Peyer's patch (tissue), 4 donors: ENCODE data around the gene STIM2. TPM values are rescaled to one million over a fixed set of nuclear protein-coding genes. Genes with fewer than 3 reads are reported as not detected.
A peak's percentile ranks its signal among the peaks of the same experiment; 100 is the strongest.

ENCODE experiments used
- DNase-seq, 3 donors: peaks; one replicate each; pipeline ENCODE4 v3.0.0-alpha.2; 2017 to 2019
- H3K27ac ChIP-seq, 4 donors: fragments of 200-600 bp; sonication (generic); one replicate each; pipeline ENCODE4 v1.5.1; 2016 to 2019
- H3K27me3 ChIP-seq, 2 donors: fragments of 200-600 bp; sonication (generic); one replicate each; pipeline ENCODE4 v1.5.1; 2019
- H3K36me3 ChIP-seq, 3 donors: fragments of 200-600 bp; sonication (generic); one replicate each; pipeline ENCODE4 v1.5.1; 2016 to 2019
- H3K4me1 ChIP-seq, 4 donors: fragments of 200-600 bp; sonication (generic); one replicate each; pipeline ENCODE4 v1.5.1; 2016 to 2019
- H3K4me3 ChIP-seq, 4 donors: fragments of 200-600 bp; sonication (generic); 1 replicate in 3 of 4; 2 replicates in 1 of 4; pipeline ENCODE4 v1.5.1; 2016 to 2019; ENCODE audit warnings: mild to moderate bottlenecking in 1 of 4
- H3K9me3 ChIP-seq, 4 donors: fragments of 200-600 bp; sonication (generic); one replicate each; pipeline ENCODE4 v1.5.1; 2016 to 2019; ENCODE audit warnings: mild to moderate bottlenecking in 1 of 4
- POLR2A ChIP-seq, 2 donors: fragments of 450-650 bp; IDR thresholded peaks; one replicate each; pipeline ENCODE4 v1.5.1; 2017; ENCODE audit warnings: antibody characterized with exemption in 2 of 2, mild to moderate bottlenecking in 2 of 2, moderate library complexity in 2 of 2
- total RNA-seq, 4 donors: library from RNA; depleted of rRNA; stranded (reverse); fragments of >200 nt; gene quantifications; one replicate each; pipeline ENCODE4 v1.1.0, GENCODE V29; 2016
- TF ChIP-seq, protein P1 (sequence below), 6 experiments: fragments of 450-650 bp in 4 of 6; fragments of 200-600 bp in 2 of 6; sonication (generic) in 1 of 6; IDR thresholded peaks; one replicate each; pipeline ENCODE4 v1.5.1; 2017 to 2019; ENCODE audit warnings: antibody characterized with exemption in 6 of 6, mild to moderate bottlenecking in 3 of 6, moderate library complexity in 1 of 6

STIM2 gene
- total RNA-seq, 4 donors from 2014 or later = 35.7 to 82.5 (median 39.2) TPM

DNA sequence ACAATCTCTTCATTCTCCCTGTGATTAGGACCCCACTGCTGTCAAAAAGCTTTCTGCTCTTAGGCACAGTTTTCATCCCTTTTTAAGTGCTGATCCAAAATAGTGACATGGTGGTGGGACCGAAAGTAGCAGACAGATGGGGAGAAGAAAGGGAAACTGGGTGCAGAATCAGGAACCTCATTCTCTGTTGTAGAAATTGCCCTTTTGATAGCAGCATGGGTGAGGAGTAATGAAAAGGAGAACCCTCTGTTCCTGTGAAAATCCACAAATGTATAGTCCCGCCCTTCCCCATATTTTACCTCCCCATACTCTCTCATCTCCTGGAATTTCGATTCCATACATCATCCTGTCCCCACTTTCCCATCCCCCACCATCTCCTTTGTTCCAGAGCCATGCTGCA lies 126.5 kb downstream of the STIM2 start:
- DNase-seq = no peak
- Histone ChIP-seq H3K9me3 (no peaks in the 10 kb centered on the region), H3K27ac (no peak overlapping the region), H3K27me3 (no peaks in the 10 kb centered on the region), H3K36me3 (no peaks in the 10 kb centered on the region), H3K4me3 (no peak overlapping the region), H3K4me1 (peaks cover 0 to 3% (median 0%) of the 10 kb centered on the region in 4 donors)
- TF ChIP-seq POLR2A (IDR thresholded peaks at IDR 0.05) = no peak
- TF ChIP-seq, protein P1, sequence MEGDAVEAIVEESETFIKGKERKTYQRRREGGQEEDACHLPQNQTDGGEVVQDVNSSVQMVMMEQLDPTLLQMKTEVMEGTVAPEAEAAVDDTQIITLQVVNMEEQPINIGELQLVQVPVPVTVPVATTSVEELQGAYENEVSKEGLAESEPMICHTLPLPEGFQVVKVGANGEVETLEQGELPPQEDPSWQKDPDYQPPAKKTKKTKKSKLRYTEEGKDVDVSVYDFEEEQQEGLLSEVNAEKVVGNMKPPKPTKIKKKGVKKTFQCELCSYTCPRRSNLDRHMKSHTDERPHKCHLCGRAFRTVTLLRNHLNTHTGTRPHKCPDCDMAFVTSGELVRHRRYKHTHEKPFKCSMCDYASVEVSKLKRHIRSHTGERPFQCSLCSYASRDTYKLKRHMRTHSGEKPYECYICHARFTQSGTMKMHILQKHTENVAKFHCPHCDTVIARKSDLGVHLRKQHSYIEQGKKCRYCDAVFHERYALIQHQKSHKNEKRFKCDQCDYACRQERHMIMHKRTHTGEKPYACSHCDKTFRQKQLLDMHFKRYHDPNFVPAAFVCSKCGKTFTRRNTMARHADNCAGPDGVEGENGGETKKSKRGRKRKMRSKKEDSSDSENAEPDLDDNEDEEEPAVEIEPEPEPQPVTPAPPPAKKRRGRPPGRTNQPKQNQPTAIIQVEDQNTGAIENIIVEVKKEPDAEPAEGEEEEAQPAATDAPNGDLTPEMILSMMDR (IDR thresholded peaks at IDR 0.05) = no peak

DNA sequence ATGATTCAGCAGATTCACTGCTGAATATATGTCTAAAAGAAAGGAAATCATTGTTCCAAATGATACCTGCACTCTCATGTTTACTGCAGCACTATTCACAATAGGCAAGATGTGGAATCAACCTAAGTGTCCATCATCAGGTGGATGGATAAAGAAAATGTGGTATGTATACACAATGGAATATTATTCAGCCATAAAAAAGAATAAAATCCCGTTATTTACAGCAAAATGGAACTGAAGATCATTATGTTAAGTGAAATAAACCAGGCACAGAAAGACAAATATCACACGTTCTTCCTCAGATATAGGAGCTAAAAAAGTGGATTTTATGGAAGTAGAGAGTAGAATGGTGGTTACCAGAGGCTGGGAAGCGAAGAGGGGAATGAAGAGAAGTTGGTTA lies 130.4 kb downstream of the STIM2 start:
- Histone ChIP-seq H3K36me3 (no peaks in the 10 kb centered on the region), H3K9me3 (no peaks in the 10 kb centered on the region), H3K27me3 (no peaks in the 10 kb centered on the region), H3K4me1 (peaks cover 0 to 6% (median 0%) of the 10 kb centered on the region in 4 donors), H3K4me3 (no peak overlapping the region), H3K27ac (no peak overlapping the region)
- no peak for DNase-seq
- TF ChIP-seq, protein P1 (IDR thresholded peaks at IDR 0.05) = no peak
- TF ChIP-seq POLR2A (IDR thresholded peaks at IDR 0.05) = no peak

DNA sequence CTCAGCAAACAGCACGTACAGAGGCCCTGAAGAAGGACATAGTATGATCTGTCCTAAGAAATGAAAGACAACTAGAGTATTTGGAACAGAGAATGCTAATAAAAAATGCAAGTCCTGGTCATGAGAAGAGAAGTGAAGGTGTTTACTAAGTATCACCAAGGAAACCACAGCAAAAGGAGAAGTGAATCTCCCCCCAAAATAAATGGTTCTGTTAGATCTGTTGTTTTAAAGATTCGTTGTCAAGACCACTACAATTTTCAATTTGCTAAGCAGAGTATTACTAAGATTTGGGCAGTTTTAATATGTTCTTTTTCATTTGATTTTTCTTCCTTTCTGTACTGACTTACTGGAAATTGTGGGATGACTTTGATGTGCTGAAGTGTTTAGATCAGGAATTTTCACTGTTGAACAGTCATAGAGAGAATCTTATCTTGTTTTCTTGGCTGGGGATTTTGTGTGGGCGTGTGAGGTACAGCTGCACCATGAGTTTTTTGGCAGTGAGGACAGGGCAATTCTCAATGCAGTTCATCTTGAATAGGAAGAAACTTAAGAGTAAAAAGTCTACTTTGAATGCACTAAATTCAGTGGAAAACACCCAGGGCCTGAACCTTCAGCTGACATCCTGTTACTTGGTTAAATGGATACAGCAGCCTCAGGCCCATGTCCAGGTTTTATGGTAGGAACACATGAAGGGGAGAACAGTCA lies 132.2 kb downstream of the STIM2 start:
- DNase-seq = peak in 2 of 3 donors; percentile 51 to 60
- no peaks in the 10 kb centered on the region for H3K27me3 ChIP-seq
- no peak overlapping the region for H3K4me3 ChIP-seq
- H3K36me3 ChIP-seq = no peaks in the 10 kb centered on the region
- no peak for TF ChIP-seq POLR2A (IDR thresholded peaks at IDR 0.05)
- TF ChIP-seq, protein P1 (IDR thresholded peaks at IDR 0.05) = no peak
- H3K4me1 ChIP-seq = peaks cover 0 to 6% (median 0%) of the 10 kb centered on the region in 4 donors
- peak overlapping the region in 2 of 4 donors; percentile 38 to 55 for H3K27ac ChIP-seq
- H3K9me3 ChIP-seq = no peaks in the 10 kb centered on the region

DNA sequence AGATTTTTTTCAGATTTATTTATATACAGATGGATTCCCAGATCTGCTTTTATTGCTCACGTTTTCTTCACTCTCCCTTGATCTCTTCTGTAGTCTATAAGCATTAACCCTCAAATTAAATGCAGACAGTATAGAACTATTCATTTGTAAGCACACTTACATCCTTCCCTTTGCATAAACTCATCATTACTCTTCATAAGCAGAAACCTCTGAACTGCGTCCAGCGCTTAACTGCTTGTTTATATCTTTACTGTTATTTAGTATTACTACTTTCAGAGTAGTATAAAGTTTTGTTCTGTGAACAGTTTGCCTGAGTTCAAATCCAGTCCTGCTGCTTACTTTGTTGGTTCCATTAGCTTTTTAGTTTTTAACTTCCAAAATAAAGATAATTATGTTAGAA lies 132.9 kb downstream of the STIM2 start:
- Histone ChIP-seq H3K27me3 (no peaks in the 10 kb centered on the region), H3K36me3 (no peaks in the 10 kb centered on the region), H3K27ac (peak overlapping the region in 2 of 4 donors; percentile 38 to 55), H3K4me1 (peaks cover 0 to 6% (median 0%) of the 10 kb centered on the region in 4 donors), H3K4me3 (no peak overlapping the region), H3K9me3 (no peaks in the 10 kb centered on the region)
- no peak for TF ChIP-seq POLR2A (IDR thresholded peaks at IDR 0.05)
- TF ChIP-seq, protein P1 (IDR thresholded peaks at IDR 0.05) = no peak
- DNase-seq = no peak

DNA sequence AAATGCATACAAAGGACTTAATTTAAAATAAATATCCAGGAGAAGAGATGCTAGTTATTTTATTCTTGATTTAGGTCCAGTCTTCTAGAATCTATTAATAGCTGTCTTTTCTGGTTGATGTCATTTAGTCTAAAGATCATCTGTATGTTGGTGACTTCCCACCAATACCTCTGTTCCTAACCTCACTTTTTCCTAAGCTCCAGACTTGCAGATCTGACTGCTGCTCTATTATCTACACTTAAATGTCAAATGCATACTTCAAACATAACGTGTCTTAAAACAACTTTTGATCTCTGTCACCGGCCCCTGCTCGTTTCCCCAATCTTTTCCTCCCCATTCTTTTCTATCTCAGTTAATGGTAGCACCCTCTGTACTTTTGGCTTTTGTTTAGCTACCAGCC lies 133.3 kb downstream of the STIM2 start:
- H3K4me3 ChIP-seq = no peak overlapping the region
- H3K9me3 ChIP-seq = no peaks in the 10 kb centered on the region
- H3K27ac ChIP-seq = peak overlapping the region in 2 of 4 donors; percentile 7 to 55
- TF ChIP-seq, protein P1 (IDR thresholded peaks at IDR 0.05) = no peak
- no peak for TF ChIP-seq POLR2A (IDR thresholded peaks at IDR 0.05)
- H3K4me1 ChIP-seq = peaks cover 0 to 6% (median 0%) of the 10 kb centered on the region in 4 donors
- no peaks in the 10 kb centered on the region for H3K36me3 ChIP-seq
- DNase-seq = no peak
- no peaks in the 10 kb centered on the region for H3K27me3 ChIP-seq
